Right hindlimb (tissue), 1 donor: Measurements from ENCODE around the gene NT5C3A.
A peak's percentile ranks its signal among the peaks of the same experiment; 100 is the strongest.
"Not testable (repeated sequence)": the region's sequence is repeated elsewhere in the genome, so short reads cannot be mapped to it uniquely, and the experiment has no call there.

Experiments used
- DNase-seq: peaks from one replicate; pipeline ENCODE4 v3.0.0-alpha.2; 2018

NT5C3A gene

DNA sequence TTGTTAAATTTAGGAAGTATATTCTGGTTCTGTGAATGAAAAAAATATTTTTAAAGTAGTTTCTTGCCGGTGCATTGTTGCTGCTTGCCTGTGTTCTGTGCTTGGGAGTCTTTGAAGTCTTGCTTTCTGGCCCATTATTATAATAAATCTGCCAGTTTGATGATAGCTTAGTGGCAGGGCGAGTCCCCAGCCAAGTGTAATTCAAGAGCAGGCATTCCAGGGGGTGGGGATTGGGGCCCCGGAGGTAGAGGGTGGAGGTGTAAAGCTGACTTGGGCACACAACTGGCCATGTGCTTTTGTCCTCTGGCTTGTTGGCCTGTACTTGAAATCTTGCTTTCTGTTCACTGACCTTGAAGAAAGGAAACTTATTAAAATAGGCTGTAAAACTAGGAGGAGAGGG, 90.6 kb downstream of the NT5C3A start:
- not testable (repeated sequence) for DNase-seq

DNA sequence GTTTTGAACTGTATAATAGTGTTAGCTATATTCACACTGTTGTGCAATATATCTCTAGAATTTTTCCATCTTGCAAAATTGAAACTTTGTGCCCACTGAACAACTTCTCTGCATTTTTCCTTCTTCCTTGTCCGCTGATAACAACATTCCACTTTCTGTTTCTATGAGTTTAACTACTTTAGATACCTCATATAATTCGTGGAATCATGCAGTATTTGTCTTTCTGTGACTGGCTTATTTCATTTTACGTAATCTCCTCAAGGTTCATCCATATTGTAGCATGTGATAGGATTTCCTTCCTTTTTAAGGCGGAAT, 95.4 kb downstream of the NT5C3A start:
- DNase-seq: not testable (repeated sequence)

DNA sequence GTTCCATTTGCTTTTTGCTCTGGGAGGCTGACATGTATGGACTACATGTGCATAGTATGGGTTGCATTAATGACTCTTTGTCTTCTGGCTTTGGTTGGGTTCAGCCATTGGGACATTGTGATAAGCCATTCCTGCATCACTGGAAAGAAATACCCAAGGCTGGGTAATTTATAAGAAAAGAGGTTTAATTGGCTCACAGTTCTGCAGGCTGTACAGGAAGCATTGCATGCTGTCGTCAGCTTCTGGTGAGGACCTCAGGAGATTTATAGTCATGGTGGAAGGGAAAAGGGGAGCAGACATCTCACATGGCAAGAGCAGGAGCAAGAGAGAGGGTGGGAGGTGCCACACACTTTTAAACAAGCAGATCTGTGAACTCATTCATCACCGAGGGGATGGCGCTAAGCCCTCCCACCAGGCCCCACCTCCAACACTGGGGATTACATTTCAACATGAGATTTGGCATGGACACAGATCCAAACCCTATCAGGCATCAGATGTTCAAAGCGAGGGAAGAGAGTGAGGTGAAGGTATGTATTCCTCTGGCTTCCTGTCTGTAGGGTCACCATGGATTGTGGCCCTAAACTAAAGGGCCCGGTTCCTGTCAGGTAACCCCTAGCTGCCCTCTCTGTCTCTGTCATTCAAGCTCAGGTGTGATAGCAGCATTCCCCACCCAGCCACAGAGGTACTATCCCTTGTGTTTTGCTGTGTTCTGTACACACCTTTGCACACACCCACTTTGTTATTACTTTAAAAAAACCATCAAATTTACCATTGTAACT, 95.9 kb downstream of the NT5C3A start:
- DNase-seq: not testable (repeated sequence)

DNA sequence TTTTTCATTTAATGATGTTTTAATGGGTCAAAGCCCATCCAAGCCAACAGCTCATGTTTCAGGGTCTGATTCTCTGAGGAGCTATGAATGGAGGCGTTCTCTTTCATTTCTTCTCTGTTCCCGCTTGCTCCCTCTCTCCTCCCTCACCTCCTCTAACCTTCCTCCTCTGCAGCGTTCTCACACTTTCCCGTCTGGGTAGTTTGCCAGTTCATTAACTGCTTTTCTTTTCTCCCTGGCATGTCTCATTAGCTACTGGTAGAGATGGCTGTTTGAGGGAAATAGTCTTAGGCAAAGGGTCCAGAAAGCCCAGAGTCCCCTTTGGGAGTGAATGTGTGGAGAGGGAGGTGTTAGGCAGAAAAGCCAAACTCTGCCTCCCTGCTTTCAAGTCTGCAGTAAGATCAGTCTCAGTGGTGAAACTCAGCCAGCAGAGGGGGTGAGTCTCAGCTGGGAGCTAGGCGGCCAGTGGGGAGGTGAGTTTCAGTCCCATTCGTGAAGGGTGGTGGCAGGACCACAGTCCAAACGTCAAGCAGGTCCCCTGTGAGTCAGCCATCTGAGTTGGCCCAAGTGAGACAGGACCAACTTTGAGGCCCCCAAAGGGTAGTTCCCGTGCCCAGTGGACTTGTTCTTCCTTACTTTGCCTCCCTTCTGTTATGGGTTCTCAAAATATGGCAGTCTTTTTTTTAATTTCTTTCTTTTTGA, 98.0 kb downstream of the NT5C3A start:
- DNase-seq: peak; percentile 54
